Measurements from ENCODE around the gene TAS1R3.

DNA sequence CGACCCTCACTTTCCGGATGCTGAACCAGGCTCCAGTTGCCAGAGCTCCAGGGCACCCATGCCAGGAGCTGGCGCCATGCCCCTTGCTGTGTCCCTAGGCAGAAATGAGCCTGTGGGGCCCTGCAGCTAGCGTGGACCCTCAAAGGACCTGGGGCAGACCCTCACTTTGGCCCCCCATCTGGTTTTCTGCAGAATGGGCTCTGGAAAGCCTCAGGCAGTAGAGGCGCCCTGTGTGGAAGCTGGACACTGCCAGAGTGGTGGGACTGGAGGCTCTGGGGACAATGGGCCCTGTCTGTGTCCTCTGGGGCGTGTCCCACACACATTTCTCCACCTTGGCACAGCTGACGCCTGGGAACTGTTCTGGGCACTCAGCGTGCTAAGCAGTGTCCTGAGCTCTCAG is 50.2 kb downstream of the TAS1R3 start:
- TF ChIP-seq, protein P1, sequence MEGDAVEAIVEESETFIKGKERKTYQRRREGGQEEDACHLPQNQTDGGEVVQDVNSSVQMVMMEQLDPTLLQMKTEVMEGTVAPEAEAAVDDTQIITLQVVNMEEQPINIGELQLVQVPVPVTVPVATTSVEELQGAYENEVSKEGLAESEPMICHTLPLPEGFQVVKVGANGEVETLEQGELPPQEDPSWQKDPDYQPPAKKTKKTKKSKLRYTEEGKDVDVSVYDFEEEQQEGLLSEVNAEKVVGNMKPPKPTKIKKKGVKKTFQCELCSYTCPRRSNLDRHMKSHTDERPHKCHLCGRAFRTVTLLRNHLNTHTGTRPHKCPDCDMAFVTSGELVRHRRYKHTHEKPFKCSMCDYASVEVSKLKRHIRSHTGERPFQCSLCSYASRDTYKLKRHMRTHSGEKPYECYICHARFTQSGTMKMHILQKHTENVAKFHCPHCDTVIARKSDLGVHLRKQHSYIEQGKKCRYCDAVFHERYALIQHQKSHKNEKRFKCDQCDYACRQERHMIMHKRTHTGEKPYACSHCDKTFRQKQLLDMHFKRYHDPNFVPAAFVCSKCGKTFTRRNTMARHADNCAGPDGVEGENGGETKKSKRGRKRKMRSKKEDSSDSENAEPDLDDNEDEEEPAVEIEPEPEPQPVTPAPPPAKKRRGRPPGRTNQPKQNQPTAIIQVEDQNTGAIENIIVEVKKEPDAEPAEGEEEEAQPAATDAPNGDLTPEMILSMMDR (IDR thresholded peaks at IDR 0.05): no peak
- TF ChIP-seq POLR2AphosphoS5 (IDR thresholded peaks at IDR 0.05; ENCODE audit: low read depth, low read length) (no peak), SIN3A (IDR thresholded peaks at IDR 0.05; ENCODE audit: borderline replicate concordance, insufficient read depth, low read depth, low read length) (no peak)
